HG03066 (cell line): ENCODE data around the gene JAKMIP1.

ENCODE experiments used
- ATAC-seq: cut with Tn5 transposase; IDR thresholded peaks from one replicate; pipeline ENCODE4 v1.9.1; 2021; ENCODE audit warnings: low read depth; ENCODE audit not compliant: unreplicated experiment

JAKMIP1 gene

DNA sequence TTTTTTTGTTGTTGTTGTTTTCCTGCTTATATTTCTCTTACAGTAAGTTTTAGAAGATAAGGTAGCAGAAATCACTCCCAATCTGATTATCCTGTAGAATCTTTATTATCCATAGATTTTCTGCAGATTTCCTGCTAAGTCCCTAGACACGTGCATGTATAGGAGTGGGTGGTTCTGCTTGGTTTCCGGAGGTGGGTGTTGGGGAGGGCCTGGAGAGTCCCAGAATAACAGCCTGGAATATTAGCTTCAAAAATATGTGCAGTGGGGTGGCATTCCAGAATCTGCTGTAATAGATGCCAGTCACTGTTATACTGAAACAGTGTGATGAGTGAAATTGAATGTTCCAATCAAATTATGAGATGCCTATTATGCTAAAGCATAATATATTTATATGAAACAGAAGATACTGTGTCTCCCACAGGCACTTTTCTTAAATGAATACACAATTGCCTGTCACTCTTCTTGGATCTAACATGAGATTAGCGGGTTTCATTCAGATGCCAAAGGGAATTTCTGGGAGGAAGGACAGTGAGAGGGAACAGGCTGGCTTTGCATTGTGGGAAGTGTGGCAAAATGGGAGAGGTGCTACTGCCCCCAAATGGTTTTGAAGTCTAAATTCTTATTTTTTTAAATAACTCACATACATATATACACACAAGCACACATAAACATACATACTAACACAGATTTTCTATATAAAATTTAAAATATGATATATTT is 219.8 kb downstream of the JAKMIP1 start:
- ATAC-seq = no peak

- ATAC-seq = no peak
Measured at GRCh38 chr4:5979981-5980380, 220.4 kb downstream of the JAKMIP1 start.

GRCh38 chr4:5976921-5977320 is 223.4 kb downstream of the JAKMIP1 start:
- ATAC-seq = no peak

DNA sequence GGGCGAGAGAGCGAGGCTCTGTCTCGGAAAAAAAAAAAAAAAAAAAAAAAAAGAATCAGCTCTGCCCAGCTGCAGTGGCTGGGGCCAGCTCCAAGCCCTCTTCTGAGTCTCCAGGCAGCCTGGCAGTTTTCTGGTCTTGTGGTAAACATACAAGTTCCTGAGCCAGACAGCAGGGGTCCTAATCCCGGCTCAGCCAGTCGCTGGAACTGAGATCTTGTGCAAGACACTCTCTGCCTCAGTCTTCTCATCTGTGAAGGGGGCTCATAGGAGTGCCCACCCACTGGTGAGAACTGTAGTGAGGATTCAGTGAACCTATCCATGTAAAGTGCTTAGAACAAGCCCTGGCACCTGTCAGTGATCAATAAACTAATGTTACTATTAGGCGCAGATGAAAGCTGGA is 223.9 kb downstream of the JAKMIP1 start:
- no peak for ATAC-seq
